Activated naive CD8-positive, alpha-beta T cell (primary cell): ENCODE measurements around the gene ZNF155.

Experiments used
- H3K27ac Mint-ChIP-seq: one replicate; pipeline ENCODE4 v1.8.0; 2021; ENCODE audit warnings: mixed read lengths
- H3K27me3 Mint-ChIP-seq: one replicate; pipeline ENCODE4 v1.8.0; 2021; ENCODE audit warnings: mixed read lengths
- H3K36me3 Mint-ChIP-seq: one replicate; pipeline ENCODE4 v1.8.0; 2021; ENCODE audit warnings: mixed read lengths
- H3K4me1 Mint-ChIP-seq: one replicate; pipeline ENCODE4 v1.8.0; 2021; ENCODE audit warnings: low read depth, mixed read lengths
- H3K4me3 Mint-ChIP-seq: one replicate; pipeline ENCODE4 v1.8.0; 2021; ENCODE audit warnings: mild to moderate bottlenecking, mixed read lengths
- H3K9me3 Mint-ChIP-seq: one replicate; pipeline ENCODE4 v1.8.0; 2021; ENCODE audit warnings: low read depth, mixed read lengths

Gene ZNF155

GRCh38 chr19:43983544-43983911, 460 bp upstream of the ZNF155 start:
- H3K4me3 Mint-ChIP-seq: peak overlapping the region; percentile 76

GRCh38 chr19:43984687-43985000, 656 bp downstream of the ZNF155 start:
- H3K9me3 Mint-ChIP-seq: peaks cover 7% of the 10 kb centered on the region
- H3K4me1 Mint-ChIP-seq: peaks cover 13% of the 10 kb centered on the region
- H3K27me3 Mint-ChIP-seq: no peaks in the 10 kb centered on the region
- peaks cover 17% of the 10 kb centered on the region for H3K36me3 Mint-ChIP-seq
- H3K27ac Mint-ChIP-seq: peak overlapping the region; percentile 46
- peak overlapping the region; percentile 98 for H3K4me3 Mint-ChIP-seq

More at GRCh38 chr19:43983544-43983911, 460 bp upstream of the ZNF155 start:
- Mint-ChIP-seq H3K36me3 (peaks cover 8% of the 10 kb centered on the region), H3K27ac (no peak overlapping the region), H3K27me3 (no peaks in the 10 kb centered on the region), H3K4me1 (peaks cover 11% of the 10 kb centered on the region), H3K9me3 (peaks cover 10% of the 10 kb centered on the region)

- Mint-ChIP-seq H3K9me3 (peaks cover 32% of the 10 kb centered on the region), H3K27ac (no peak overlapping the region), H3K27me3 (no peaks in the 10 kb centered on the region), H3K4me1 (peaks cover 8% of the 10 kb centered on the region), H3K36me3 (peaks cover 36% of the 10 kb centered on the region), H3K4me3 (no peak overlapping the region)
Measured at GRCh38 chr19:43997631-43998290, 13.8 kb downstream of the ZNF155 start.

GRCh38 chr19:44002212-44002565, 18.2 kb downstream of the ZNF155 start:
- H3K4me1 Mint-ChIP-seq: peaks cover 18% of the 10 kb centered on the region
- peak overlapping the region; percentile 95 for H3K27ac Mint-ChIP-seq
- H3K36me3 Mint-ChIP-seq: peaks cover 26% of the 10 kb centered on the region

GRCh38 chr19:44002566-44003460, 18.8 kb downstream of the ZNF155 start, which contains the start of gene ZNF230:
TSS of gene ZNF230 (plus strand) at chr19:44002957. CDS start at chr19:44007079, 4,122 bp downstream.
- peak within 1 kb of the TSS; percentile 95 for H3K27ac Mint-ChIP-seq
- no peaks in the 10 kb centered on the region for H3K27me3 Mint-ChIP-seq
- H3K36me3 Mint-ChIP-seq: peaks cover 29% of the 10 kb centered on the region
- H3K4me1 Mint-ChIP-seq: peaks cover 18% of the 10 kb centered on the region
- H3K9me3 Mint-ChIP-seq: peaks cover 32% of the 10 kb centered on the region
- H3K4me3 Mint-ChIP-seq: peak within 1 kb of the TSS; percentile 98

More at GRCh38 chr19:44002212-44002565, 18.2 kb downstream of the ZNF155 start:
- Mint-ChIP-seq H3K9me3 (peaks cover 30% of the 10 kb centered on the region), H3K27me3 (no peaks in the 10 kb centered on the region), H3K4me3 (peak overlapping the region; percentile 98)

- Mint-ChIP-seq H3K4me3 (peak overlapping the region; percentile 98), H3K36me3 (peaks cover 34% of the 10 kb centered on the region), H3K9me3 (peaks cover 31% of the 10 kb centered on the region), H3K4me1 (peaks cover 18% of the 10 kb centered on the region), H3K27me3 (no peaks in the 10 kb centered on the region), H3K27ac (peak overlapping the region; percentile 95)
Measured at GRCh38 chr19:44003461-44004009, 19.5 kb downstream of the ZNF155 start.

GRCh38 chr19:44005973-44006372, 22.0 kb downstream of the ZNF155 start:
- Mint-ChIP-seq H3K9me3 (peaks cover 40% of the 10 kb centered on the region), H3K27ac (no peak overlapping the region), H3K27me3 (no peaks in the 10 kb centered on the region), H3K4me3 (no peak overlapping the region), H3K4me1 (peaks cover 18% of the 10 kb centered on the region), H3K36me3 (peaks cover 52% of the 10 kb centered on the region)

GRCh38 chr19:44007473-44007872, 23.5 kb downstream of the ZNF155 start:
- H3K9me3 Mint-ChIP-seq: peaks cover 48% of the 10 kb centered on the region
- H3K36me3 Mint-ChIP-seq: peaks cover 64% of the 10 kb centered on the region
- peaks cover 13% of the 10 kb centered on the region for H3K4me1 Mint-ChIP-seq
- H3K27ac Mint-ChIP-seq: no peak overlapping the region
- no peaks in the 10 kb centered on the region for H3K27me3 Mint-ChIP-seq
- no peak overlapping the region for H3K4me3 Mint-ChIP-seq

GRCh38 chr19:44010468-44010867, 26.5 kb downstream of the ZNF155 start:
- Mint-ChIP-seq H3K36me3 (peaks cover 67% of the 10 kb centered on the region), H3K27ac (no peak overlapping the region), H3K27me3 (no peaks in the 10 kb centered on the region), H3K9me3 (peaks cover 64% of the 10 kb centered on the region), H3K4me3 (no peak overlapping the region), H3K4me1 (no peaks in the 10 kb centered on the region)

- Mint-ChIP-seq H3K27ac (no peak overlapping the region), H3K9me3 (peaks cover 34% of the 10 kb centered on the region), H3K4me3 (no peak overlapping the region), H3K27me3 (peaks cover 9% of the 10 kb centered on the region), H3K4me1 (no peaks in the 10 kb centered on the region), H3K36me3 (peaks cover 32% of the 10 kb centered on the region)
Measured at GRCh38 chr19:44019498-44019897, 35.5 kb downstream of the ZNF155 start.

- H3K27me3 Mint-ChIP-seq: peaks cover 9% of the 10 kb centered on the region
- peaks cover 39% of the 10 kb centered on the region for H3K36me3 Mint-ChIP-seq
- H3K4me3 Mint-ChIP-seq: no peak overlapping the region
- H3K27ac Mint-ChIP-seq: no peak overlapping the region
- peaks cover 16% of the 10 kb centered on the region for H3K4me1 Mint-ChIP-seq
- peaks cover 29% of the 10 kb centered on the region for H3K9me3 Mint-ChIP-seq
Measured at GRCh38 chr19:44021221-44021620, 37.2 kb downstream of the ZNF155 start.

GRCh38 chr19:44024900-44025216, 40.9 kb downstream of the ZNF155 start:
- peaks cover 50% of the 10 kb centered on the region for H3K36me3 Mint-ChIP-seq

GRCh38 chr19:44025217-44025936, 41.4 kb downstream of the ZNF155 start, which contains the start of gene ZNF222:
TSS of gene ZNF222 (plus strand) at chr19:44025379. CDS start at chr19:44025437, 58 bp downstream.
- H3K4me1 Mint-ChIP-seq: peaks cover 19% of the 10 kb centered on the region
- peaks cover 32% of the 10 kb centered on the region for H3K9me3 Mint-ChIP-seq
- H3K4me3 Mint-ChIP-seq: peak within 1 kb of the TSS; percentile 98
- H3K27ac Mint-ChIP-seq: peak within 1 kb of the TSS; percentile 80
- no peaks in the 10 kb centered on the region for H3K27me3 Mint-ChIP-seq
- H3K36me3 Mint-ChIP-seq: peaks cover 51% of the 10 kb centered on the region

More at GRCh38 chr19:44024900-44025216, 40.9 kb downstream of the ZNF155 start:
- Mint-ChIP-seq H3K27me3 (peaks cover under 1% of the 10 kb centered on the region), H3K4me3 (peak overlapping the region; percentile 98), H3K4me1 (peaks cover 19% of the 10 kb centered on the region), H3K27ac (peak overlapping the region; percentile 80), H3K9me3 (peaks cover 33% of the 10 kb centered on the region)

- Mint-ChIP-seq H3K27me3 (no peaks in the 10 kb centered on the region), H3K27ac (no peak overlapping the region), H3K36me3 (peaks cover 50% of the 10 kb centered on the region), H3K9me3 (peaks cover 27% of the 10 kb centered on the region), H3K4me3 (peak overlapping the region; percentile 98), H3K4me1 (peaks cover 19% of the 10 kb centered on the region)
Measured at GRCh38 chr19:44026622-44027021, 42.6 kb downstream of the ZNF155 start.
